Endothelial cell of umbilical vein (primary cell): ENCODE results near the gene DHDDS. TPM values are rescaled to one million over a fixed set of nuclear protein-coding genes. Genes with fewer than 3 reads are reported as not detected.

Experiments used
- BruUV-seq: library from RNA; stranded (reverse); fragments of 400-500 nt; replicated peaks from 2 replicates; lab custom pipeline; 2021; lab: Mats Ljungman, UMichigan
- CTCF ChIA-PET: fragments of 300-600, 350-600 bp; sonication (Branson Sonifier 250); formaldehyde crosslinking; loops from one replicate; lab custom pipeline; 2021; ENCODE audit warnings: antibody characterized with exemption, inconsistent platforms; lab: Charles Lee
- POLR2A ChIA-PET: fragments of 300-600, 350-600 bp; sonication (Branson Sonifier 250); formaldehyde crosslinking; loops from one replicate; lab custom pipeline; 2021; ENCODE audit warnings: antibody characterized with exemption, inconsistent platforms; lab: Charles Lee
- DNase-seq: peaks from one replicate; pipeline ENCODE4 v3.0.0-alpha.2; 2011; ENCODE audit warnings: low read depth, low spot score
- FAIRE-seq: peaks from 2 replicates; lab custom pipeline; 2011; peaks lifted over from hg19 to GRCh38; lab: Jason Lieb, UNC
- H2AFZ ChIP-seq: 2 replicates; pipeline ENCODE4 v1.6.0; 2012; ENCODE audit warnings: low read depth, low read length, control low read depth, inconsistent platforms
- H3K27ac ChIP-seq: 2 replicates; pipeline ENCODE4 v1.5.1; 2011; ENCODE audit warnings: low read depth, mild to moderate bottlenecking, control low read depth, low read length, moderate library complexity; ENCODE audit not compliant: insufficient read depth
- H3K27me3 ChIP-seq, 2 experiments: 2 replicates each; pipeline versions ENCODE4 v1.6.0 to v1.6.1; 2011; ENCODE audit warnings: low read length in 2 of 2, mixed read lengths in 1 of 2; ENCODE audit not compliant: control insufficient read depth in 2 of 2, insufficient read depth in 2 of 2
- H3K36me3 ChIP-seq, 2 experiments: 2 replicates in 1 of 2; 3 replicates in 1 of 2; pipeline ENCODE4 v1.5.1; 2011; ENCODE audit warnings: low read length in 2 of 2, mild to moderate bottlenecking in 1 of 2, moderate library complexity in 1 of 2; ENCODE audit not compliant: control insufficient read depth in 2 of 2, insufficient read depth in 2 of 2; ENCODE audit errors: extremely low read depth in 1 of 2
- H3K4me1 ChIP-seq: 3 replicates; pipeline ENCODE4 v1.5.1; 2011; ENCODE audit warnings: mild to moderate bottlenecking, low read length; ENCODE audit not compliant: control insufficient read depth, insufficient read depth; ENCODE audit errors: extremely low read depth
- H3K4me2 ChIP-seq: 2 replicates; pipeline ENCODE4 v1.6.1; 2011; ENCODE audit warnings: low read length, control low read depth, mixed read lengths; ENCODE audit not compliant: insufficient read depth
- H3K4me3 ChIP-seq, 3 experiments: fragments of 200-600 bp in 1 of 3; sonication (generic), shearing (Covaris generic) in 1 of 3; replicated peaks in 1 of 3; 2 replicates each; pipeline ENCODE4 v1.5.1; 2011 to 2016; ENCODE audit warnings: control low read depth in 3 of 3, low read length in 3 of 3, mild to moderate bottlenecking in 2 of 3, inconsistent platforms in 1 of 3, low read depth in 1 of 3, moderate library complexity in 1 of 3; ENCODE audit not compliant: insufficient read depth in 1 of 3
- H3K79me2 ChIP-seq: 2 replicates; pipeline ENCODE4 v1.6.0; 2012; ENCODE audit warnings: low read length, inconsistent platforms; ENCODE audit not compliant: control insufficient read depth, insufficient read depth
- H3K9ac ChIP-seq: replicated peaks from 2 replicates; pipeline ENCODE3; 2011; ENCODE audit warnings: low read length, control low read depth; ENCODE audit not compliant: insufficient read depth; ENCODE audit errors: extremely low read depth
- H3K9me1 ChIP-seq: replicated peaks from 3 replicates; pipeline ENCODE4 v1.6.0; 2011; ENCODE audit warnings: mild to moderate bottlenecking, low read length; ENCODE audit not compliant: control insufficient read depth, insufficient read depth; ENCODE audit errors: extremely low read depth
- H3K9me3 ChIP-seq: replicated peaks from 2 replicates; pipeline ENCODE4 v1.5.1; 2012; ENCODE audit warnings: low read length, inconsistent platforms; ENCODE audit not compliant: control insufficient read depth, insufficient read depth
- H4K20me1 ChIP-seq: replicated peaks from 2 replicates; pipeline ENCODE3; 2011; ENCODE audit warnings: mild to moderate bottlenecking, low read length; ENCODE audit not compliant: control insufficient read depth, insufficient read depth; ENCODE audit errors: extremely low read depth
- CTCF ChIP-seq, 2 donors: IDR thresholded peaks; 1 replicate in 1 of 2; 2 replicates in 1 of 2; pipeline ENCODE4 v1.5.1; 2011; ENCODE audit warnings: low read length in 2 of 2, mild to moderate bottlenecking in 2 of 2, moderate library complexity in 2 of 2, control low read depth in 1 of 2, inconsistent platforms in 1 of 2, low read depth in 1 of 2; ENCODE audit not compliant: insufficient read depth in 1 of 2; ENCODE audit errors: extremely low read depth in 1 of 2
- EZH2 ChIP-seq: IDR thresholded peaks from 2 replicates; pipeline ENCODE4 v1.6.1; 2012; ENCODE audit warnings: borderline replicate concordance, low read depth, mild to moderate bottlenecking, moderate library complexity, low read length, inconsistent platforms; ENCODE audit not compliant: severe bottlenecking
- FOS ChIP-seq: IDR thresholded peaks from 2 replicates; pipeline ENCODE4 v1.6.1; 2011; ENCODE audit warnings: mild to moderate bottlenecking, low read length, moderate library complexity, borderline replicate concordance; ENCODE audit not compliant: insufficient read depth
- GATA2 ChIP-seq: IDR thresholded peaks from 2 replicates; pipeline ENCODE4 v1.7.0; 2011; ENCODE audit warnings: low read depth, mild to moderate bottlenecking, moderate library complexity, mixed read lengths, low read length; ENCODE audit not compliant: insufficient read length, insufficient read depth
- JUN ChIP-seq: IDR thresholded peaks from 2 replicates; pipeline ENCODE4 v1.6.1; 2011; ENCODE audit warnings: borderline replicate concordance, low read depth; ENCODE audit not compliant: insufficient read length, insufficient read depth
- MAX ChIP-seq: IDR thresholded peaks from 2 replicates; pipeline ENCODE4 v1.6.1; 2011; ENCODE audit not compliant: insufficient read depth, insufficient read length
- MYC ChIP-seq: IDR thresholded peaks from one replicate; pipeline ENCODE4 v1.6.1; 2011; ENCODE audit warnings: mild to moderate bottlenecking, low read depth, low read length
- POLR2A ChIP-seq: IDR thresholded peaks from 2 replicates; pipeline ENCODE4 v1.6.1; 2012; ENCODE audit warnings: low read depth, mild to moderate bottlenecking, control low read depth, low read length
- POLR2AphosphoS5 ChIP-seq: IDR thresholded peaks from 2 replicates; pipeline ENCODE4 v1.6.1; 2012; ENCODE audit warnings: low read depth, mild to moderate bottlenecking, control low read depth, low read length, moderate library complexity; ENCODE audit not compliant: insufficient read depth
- dilution Hi-C: fragments of 300-500 bp; cut with MboI; formaldehyde crosslinking; loops from one replicate; pipeline ENCODE4 v1.15.0; 2019; ENCODE audit warnings: low sequenced_read_pairs; ENCODE audit not compliant: extremely low pct_ligation_motif_present
- intact Hi-C: fragments of 100-400 bp; cut with micrococcal nuclease; formaldehyde crosslinking; loops from one replicate; pipeline ENCODE4 v1.10.0; 2022
- polyA plus RNA-seq, 4 experiments: library from polyadenylated mRNA; depleted of rRNA in 3 of 4; stranded (reverse) in 3 of 4; unstranded in 1 of 4; fragments of >200 nt; gene quantifications; 2 replicates each; pipeline versions ENCODE4 v1.2.1 to v1.2.3, GENCODE V29; 2011 to 2012; ENCODE audit warnings: missing spikeins in 1 of 4
- total RNA-seq: library from RNA; stranded (reverse); gene quantifications from 2 replicates; pipeline ENCODE4 v1.2.3, GENCODE V29; 2021

Gene DHDDS
- total and polyA plus RNA-seq, 2 donors (not counting 3 experiments of a cell fraction or from before 2014, with no cell fraction given): 51.3 to 70.7 TPM

- CTCF ChIA-PET: interaction anchor here (0.7 to 2.5 kb wide), 4 partner anchors 10 to 234 kb away, joined by 4 to 11 read pairs (median 7); no protein-coding TSS in a partner anchor
These were observed 85.6 kb downstream of the DHDDS start for GRCh38 chr1:26517766-26518049.

More at GRCh38 chr1:26517766-26518049, 85.6 kb downstream of the DHDDS start:
- H3K79me2 ChIP-seq: no peaks in the 10 kb centered on the region
- FAIRE-seq (no peak), DNase-seq (no peak)
- H3K9ac ChIP-seq: no peak overlapping the region
- H3K4me2 ChIP-seq: no peak overlapping the region
- peaks cover 6% of the 10 kb centered on the region in 2 experiments for H3K27me3 ChIP-seq
- no peaks in the 10 kb centered on the region for H3K4me1 ChIP-seq
- no peak overlapping the region for H2AFZ ChIP-seq
- H4K20me1 ChIP-seq: no peaks in the 10 kb centered on the region
- intact Hi-C loops (no loop called here), dilution Hi-C loops (no loop called here)
- H3K9me1 ChIP-seq: no peaks in the 10 kb centered on the region
- BruUV-seq: no TSS peak
- H3K27ac ChIP-seq: no peak overlapping the region
- POLR2A ChIA-PET: no interaction called here
- no peak for TF ChIP-seq POLR2AphosphoS5
- TF ChIP-seq MYC: no peak
- TF ChIP-seq EZH2: no peak
- TF ChIP-seq JUN: no peak
- TF ChIP-seq MAX: no peak
- TF ChIP-seq FOS: no peak
- TF ChIP-seq CTCF (IDR thresholded peaks at IDR 0.05; ENCODE audit: extremely low read depth in 1 of 2, insufficient read depth in 1 of 2, low read depth in 1 of 2, low read length in 2 of 2): no peak
- no peak for TF ChIP-seq GATA2
- TF ChIP-seq POLR2A: no peak
- H3K4me3 ChIP-seq: no peak overlapping the region
- H3K9me3 ChIP-seq: no peaks in the 10 kb centered on the region
- no peaks in the 10 kb centered on the region for H3K36me3 ChIP-seq
